ENCODE measurements around the gene SMIM24. TPM values are rescaled to one million over a fixed set of nuclear protein-coding genes. Genes with fewer than 3 reads are reported as not detected.

Gene SMIM24
- polyA plus RNA-seq, 2 of the 4 experiments (the other 2 are of a cell fraction) = 1.0 to 1.2 TPM

GRCh38 chr19:3451451-3451866, 28.9 kb downstream of the SMIM24 start:
- peak in 1 of 2 experiments; percentile 76 for DNase-seq (ENCODE audit: low read depth in 1 of 2, low spot score in 1 of 2)
- peak overlapping the region; percentile 64 for H3K4me2 ChIP-seq
- ChIA-PET CTCF (interaction anchor here (0.7 to 1.4 kb wide), 5 partner anchors 9 to 590 kb away, joined by 3 to 6 read pairs (median 3); no protein-coding TSS in a partner anchor), POLR2A (interaction anchor here (1.0 kb wide), 1 partner anchor 18 kb away, joined by 3 read pairs; no protein-coding TSS in a partner anchor)
- H3K9me3 ChIP-seq = no peaks in the 10 kb centered on the region
- FAIRE-seq = no peak
- peak overlapping the region; percentile 91 for H3K27ac ChIP-seq
- no peak overlapping the region for H3K4me3 ChIP-seq
- WGBS (ENCODE audit: missing lambda C conversion rate) = 25% methylated on average over 10 of the region's 10 CpGs
- ATAC-seq = peak in 1 of 2 experiments; percentile 46; a peak in 2 of 6 replicates
- no peak for TF ChIP-seq SMC3 (IDR thresholded peaks at IDR 0.05)
- 0 out of 2 replicates have a peak, but pooled peaks have one; percentile 3 for TF ChIP-seq BHLHE40 (IDR thresholded peaks at IDR 0.05; ENCODE audit: low read depth, low read length)
- H3K4me1 ChIP-seq = peaks cover 31% of the 10 kb centered on the region

- peak in 1 of 2 experiments; percentile 40; a peak in 2 of 5 replicates for TF ChIP-seq RAD21 (conservative IDR thresholded peaks at IDR 0.05 in 1 of 2, IDR thresholded peaks at IDR 0.05 in 1 of 2)
- 0 out of 2 replicates have a peak, but pooled peaks have one; percentile 29 for TF ChIP-seq FOSB (CRISPR knock-in tag; IDR thresholded peaks at IDR 0.05)
- peak; percentile 83 for TF ChIP-seq FOSL2 (IDR thresholded peaks at IDR 0.05)
- TF ChIP-seq FOSL2 (CRISPR knock-in tag; IDR thresholded peaks at IDR 0.05) = peak; percentile 94
- peak; percentile 89 to 93 for TF ChIP-seq EP300 (IDR thresholded peaks at IDR 0.05)
- peak; percentile 92 for TF ChIP-seq MAX (IDR thresholded peaks at IDR 0.05)
- 0 out of 2 replicates have a peak, but pooled peaks have one; percentile 5 for TF ChIP-seq HOXB13 (CRISPR knock-in tag; IDR thresholded peaks at IDR 0.05; ENCODE audit: low read depth)
- TF ChIP-seq JUN (IDR thresholded peaks at IDR 0.05) = peak; percentile 95; a peak in 4 of 5 replicates
- TF ChIP-seq CTCF (IDR thresholded peaks at IDR 0.05) = no peak
- TF ChIP-seq HDAC2 (IDR thresholded peaks at IDR 0.05) = no peak
- TF ChIP-seq HOXB5 (CRISPR knock-in tag; IDR thresholded peaks at IDR 0.05) = peak; percentile 87
- TF ChIP-seq ZC3H11A (IDR thresholded peaks at IDR 0.05) = no peak
- peak; percentile 86; the same call in 1 of the 2 replicates for TF ChIP-seq GATA3 (IDR thresholded peaks at IDR 0.05; ENCODE audit: borderline replicate concordance)
- TF ChIP-seq ESRRA (IDR thresholded peaks at IDR 0.05; ENCODE audit: borderline replicate concordance, low read length) = no peak
- peak; percentile 94 for TF ChIP-seq JUNB (IDR thresholded peaks at IDR 0.05)
- TF ChIP-seq CEBPB (IDR thresholded peaks at IDR 0.05) = peak; percentile 18 to 69; a peak in 3 of 4 replicates
- TF ChIP-seq BCL3 (IDR thresholded peaks at IDR 0.05) = peak; percentile 85; the same call in 2 of the 3 replicates
- TF ChIP-seq MAFK (IDR thresholded peaks at IDR 0.05; ENCODE audit: partially characterized antibody) = peak; percentile 34
- peak; percentile 85 for TF ChIP-seq USF2 (IDR thresholded peaks at IDR 0.05)
- peak; percentile 90 for TF ChIP-seq MYC (IDR thresholded peaks at IDR 0.05; ENCODE audit: borderline replicate concordance, low read length)
- TF ChIP-seq PBX3 (IDR thresholded peaks at IDR 0.05) = no peak; the same call in 1 of the 2 replicates
- peak; percentile 37; the same call in 1 of the 3 replicates for TF ChIP-seq SMC3 (IDR thresholded peaks at IDR 0.05)
- no peak for TF ChIP-seq MAZ (IDR thresholded peaks at IDR 0.05; ENCODE audit: borderline replicate concordance, low read depth, low read length)
- peak overlapping the region; percentile 91 for H3K27ac ChIP-seq
- ATAC-seq (peak; percentile 91 to 96), FAIRE-seq (peak; percentile 54), DNase-seq (ENCODE audit: low read depth in 1 of 2, low spot score in 1 of 2) (peak; percentile 67 to 98)
- peak overlapping the region; percentile 64 for H3K4me2 ChIP-seq
- no peak overlapping the region for H3K4me3 ChIP-seq
- POLR2A ChIA-PET = interaction anchor here (1.0 kb wide), 1 partner anchor 18 kb away, joined by 3 read pairs; no protein-coding TSS in a partner anchor
- H3K4me1 ChIP-seq = peaks cover 25% of the 10 kb centered on the region
- CTCF ChIA-PET = interaction anchor here (0.7 to 2.5 kb wide), 6 partner anchors 10 to 589 kb away, joined by 3 to 7 read pairs (median 3); no protein-coding TSS in a partner anchor
- 1% methylated on average over 12 of the region's 12 CpGs for WGBS (ENCODE audit: missing lambda C conversion rate)
- no peaks in the 10 kb centered on the region for H3K9me3 ChIP-seq
These were observed 29.4 kb downstream of the SMIM24 start for GRCh38 chr19:3450796-3451411.

Measured in A549 (cell line).